ENCODE data around the gene ACER3. TPM values are rescaled to one million over a fixed set of nuclear protein-coding genes. Genes with fewer than 3 reads are reported as not detected.

Gene ACER3
- total RNA-seq, 4 donors from 2014 or later, result 1.1 to 3.4 (median 2.6) TPM

DNA sequence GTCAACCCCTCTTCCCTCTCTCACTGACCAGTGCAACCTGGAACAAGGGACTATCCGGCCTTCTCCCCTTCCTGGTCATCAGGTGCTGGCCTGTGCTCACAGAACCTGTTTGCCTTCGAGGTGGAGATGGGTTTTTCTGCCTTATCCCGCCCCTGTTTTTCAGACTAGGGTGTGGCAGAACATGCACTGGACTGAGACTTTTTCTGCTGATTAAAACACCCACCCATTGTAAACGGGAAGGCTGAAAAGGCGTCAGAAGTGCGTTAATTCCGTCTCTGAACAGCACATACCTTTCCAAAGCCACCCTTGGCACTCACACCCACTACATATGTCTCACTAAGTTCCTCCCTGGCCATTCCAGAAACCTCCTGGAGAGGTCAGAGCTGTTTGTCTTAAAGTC is 169.1 kb downstream of the ACER3 start:
- H3K27me3 ChIP-seq, result peaks cover 0 to 6% (median 5%) of the 10 kb centered on the region in 3 donors
- no peaks in the 10 kb centered on the region for H3K9me3 ChIP-seq
- intact Hi-C loops (cut with DNase I; ENCODE audit: low total_unique reads), result no loop called here
- ATAC-seq, result no peak
- no peaks in the 10 kb centered on the region for H3K36me3 ChIP-seq
- H3K4me3 ChIP-seq, result no peak overlapping the region
- in situ Hi-C loops (cut with MboI; ENCODE audit: low sequenced_read_pairs in 4 of 4), result no loop called here
- TF ChIP-seq, protein P1, sequence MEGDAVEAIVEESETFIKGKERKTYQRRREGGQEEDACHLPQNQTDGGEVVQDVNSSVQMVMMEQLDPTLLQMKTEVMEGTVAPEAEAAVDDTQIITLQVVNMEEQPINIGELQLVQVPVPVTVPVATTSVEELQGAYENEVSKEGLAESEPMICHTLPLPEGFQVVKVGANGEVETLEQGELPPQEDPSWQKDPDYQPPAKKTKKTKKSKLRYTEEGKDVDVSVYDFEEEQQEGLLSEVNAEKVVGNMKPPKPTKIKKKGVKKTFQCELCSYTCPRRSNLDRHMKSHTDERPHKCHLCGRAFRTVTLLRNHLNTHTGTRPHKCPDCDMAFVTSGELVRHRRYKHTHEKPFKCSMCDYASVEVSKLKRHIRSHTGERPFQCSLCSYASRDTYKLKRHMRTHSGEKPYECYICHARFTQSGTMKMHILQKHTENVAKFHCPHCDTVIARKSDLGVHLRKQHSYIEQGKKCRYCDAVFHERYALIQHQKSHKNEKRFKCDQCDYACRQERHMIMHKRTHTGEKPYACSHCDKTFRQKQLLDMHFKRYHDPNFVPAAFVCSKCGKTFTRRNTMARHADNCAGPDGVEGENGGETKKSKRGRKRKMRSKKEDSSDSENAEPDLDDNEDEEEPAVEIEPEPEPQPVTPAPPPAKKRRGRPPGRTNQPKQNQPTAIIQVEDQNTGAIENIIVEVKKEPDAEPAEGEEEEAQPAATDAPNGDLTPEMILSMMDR (IDR thresholded peaks at IDR 0.05 in 4 of 5, conservative IDR thresholded peaks at IDR 0.05 in 1 of 5), result no peak
- no peak for TF ChIP-seq POLR2A (IDR thresholded peaks at IDR 0.05)
- peaks cover 0 to 4% of the 10 kb centered on the region in 2 donors for H3K4me1 ChIP-seq
- no peak for DNase-seq
- H3K27ac ChIP-seq, result no peak overlapping the region

DNA sequence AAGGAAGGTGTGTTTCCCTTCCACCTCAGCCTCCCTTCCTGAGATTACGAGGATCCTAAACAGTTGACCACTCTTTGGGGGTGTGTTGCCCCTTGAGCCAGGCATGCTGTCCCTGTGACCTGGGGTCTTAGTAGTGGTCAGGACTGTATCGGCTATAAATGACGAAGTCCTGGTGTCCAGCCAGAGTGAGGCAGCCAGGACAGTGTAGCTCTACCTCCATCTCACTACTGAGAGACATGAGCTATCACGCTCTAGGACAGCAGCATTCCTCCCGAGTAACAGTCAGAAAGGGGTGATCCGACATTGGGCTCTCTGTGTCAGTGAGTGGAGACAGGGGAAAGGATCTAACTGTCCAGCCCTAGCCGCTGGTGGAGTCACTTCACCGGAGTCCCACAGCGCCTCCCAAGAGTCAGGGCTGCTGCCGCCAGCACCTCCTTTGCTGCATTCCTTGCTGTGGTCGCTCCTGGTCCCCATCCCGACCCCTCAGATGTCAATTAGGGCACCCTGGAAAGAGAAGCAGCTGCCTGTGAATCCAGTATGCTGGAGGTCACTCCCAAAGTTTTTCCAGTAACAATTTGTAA is 170.2 kb downstream of the ACER3 start:
- DNase-seq (no peak), ATAC-seq (no peak)
- intact Hi-C loops (cut with DNase I; ENCODE audit: low total_unique reads) (no loop called here), in situ Hi-C loops (cut with MboI; ENCODE audit: low sequenced_read_pairs in 4 of 4) (no loop called here)
- Histone ChIP-seq H3K27ac (no peak overlapping the region), H3K4me3 (no peak overlapping the region), H3K27me3 (peaks cover 0 to 6% (median 5%) of the 10 kb centered on the region in 3 donors), H3K9me3 (no peaks in the 10 kb centered on the region), H3K36me3 (no peaks in the 10 kb centered on the region), H3K4me1 (peaks cover 0 to 4% of the 10 kb centered on the region in 2 donors)
- no peak for TF ChIP-seq POLR2A (IDR thresholded peaks at IDR 0.05)
- TF ChIP-seq, protein P1 (IDR thresholded peaks at IDR 0.05 in 4 of 5, conservative IDR thresholded peaks at IDR 0.05 in 1 of 5), result no peak

DNA sequence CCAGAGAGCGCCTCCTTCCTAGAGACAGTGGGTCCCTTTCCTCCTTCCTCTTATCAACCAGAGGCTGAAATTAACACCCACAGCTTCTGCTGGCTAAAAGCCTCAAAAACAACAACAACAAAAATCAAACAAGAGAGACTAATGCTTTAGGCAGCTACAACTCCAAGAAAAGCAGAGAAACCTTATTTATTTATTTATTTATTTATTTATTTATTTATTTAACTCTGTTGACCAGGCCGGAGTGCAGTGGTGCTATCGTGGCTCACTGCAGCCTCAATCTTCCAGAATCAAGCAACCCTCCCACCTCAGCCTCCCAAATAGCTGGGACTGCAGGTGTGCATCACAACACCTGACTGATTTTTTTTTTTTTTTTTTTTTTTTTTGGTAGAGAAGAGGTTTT is 170.9 kb downstream of the ACER3 start:
- Histone ChIP-seq H3K9me3 (no peaks in the 10 kb centered on the region), H3K27ac (no peak overlapping the region), H3K4me1 (peaks cover 0 to 1% of the 10 kb centered on the region in 2 donors), H3K27me3 (peaks cover 2 to 6% (median 5%) of the 10 kb centered on the region in 3 donors), H3K36me3 (no peaks in the 10 kb centered on the region), H3K4me3 (no peak overlapping the region)
- ATAC-seq, result no peak
- no peak for DNase-seq
- intact Hi-C loops (cut with DNase I; ENCODE audit: low total_unique reads), result no loop called here
- TF ChIP-seq, protein P1 (IDR thresholded peaks at IDR 0.05 in 4 of 5, conservative IDR thresholded peaks at IDR 0.05 in 1 of 5), result no peak
- no peak for TF ChIP-seq POLR2A (IDR thresholded peaks at IDR 0.05)
- in situ Hi-C loops (cut with MboI; ENCODE audit: low sequenced_read_pairs in 4 of 4), result no loop called here

DNA sequence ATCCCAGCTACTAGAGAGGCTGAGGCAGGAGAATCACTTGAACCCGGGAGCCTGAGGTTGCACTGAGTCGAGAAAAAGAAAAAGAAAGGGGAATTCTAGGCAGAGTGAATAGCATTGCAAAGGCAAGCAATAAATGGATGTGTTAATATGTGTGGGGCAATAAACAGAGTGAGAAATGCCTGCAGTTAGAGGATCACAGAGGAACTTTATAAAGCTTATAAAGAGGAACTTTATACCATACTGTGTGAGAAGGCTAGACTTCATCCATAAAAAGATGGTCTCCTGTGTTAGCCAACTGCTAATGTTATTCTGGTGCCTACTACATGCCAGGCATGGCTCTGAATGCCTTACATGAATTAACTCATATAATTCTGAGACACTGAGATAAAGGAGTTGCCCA is 174.3 kb downstream of the ACER3 start:
- in situ Hi-C loops (cut with MboI; ENCODE audit: low sequenced_read_pairs in 4 of 4), result no loop called here
- peaks cover 22 to 26% (median 24%) of the 10 kb centered on the region in 3 donors for H3K27me3 ChIP-seq
- H3K9me3 ChIP-seq, result no peaks in the 10 kb centered on the region
- no peak overlapping the region for H3K4me3 ChIP-seq
- TF ChIP-seq POLR2A (IDR thresholded peaks at IDR 0.05), result no peak
- TF ChIP-seq, protein P1 (IDR thresholded peaks at IDR 0.05 in 4 of 5, conservative IDR thresholded peaks at IDR 0.05 in 1 of 5), result no peak
- peaks cover 0 to 6% of the 10 kb centered on the region in 2 donors for H3K4me1 ChIP-seq
- DNase-seq, result no peak
- H3K36me3 ChIP-seq, result no peaks in the 10 kb centered on the region
- ATAC-seq, result no peak
- intact Hi-C loops (cut with DNase I; ENCODE audit: low total_unique reads), result no loop called here
- no peak overlapping the region for H3K27ac ChIP-seq

DNA sequence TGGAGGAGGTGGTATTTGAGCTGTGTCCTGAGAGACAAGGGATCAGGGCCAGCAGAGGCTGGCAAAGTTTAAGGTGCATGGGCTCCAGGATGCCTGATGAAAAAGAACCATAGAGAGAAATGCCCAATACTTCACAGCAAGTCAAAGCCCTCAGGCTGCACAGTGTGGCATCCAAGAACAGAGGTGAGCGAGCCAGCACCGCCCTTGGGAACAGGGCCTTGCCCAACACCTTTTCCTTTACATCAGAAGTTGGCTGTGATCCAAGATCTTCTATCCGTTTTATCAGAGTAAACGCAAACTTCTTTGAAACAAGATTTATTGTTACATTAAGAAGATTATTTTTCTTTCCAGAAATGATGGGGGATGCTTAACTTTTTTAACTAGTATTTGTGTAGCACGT is 174.9 kb downstream of the ACER3 start:
- no peaks in the 10 kb centered on the region for H3K9me3 ChIP-seq
- no peak overlapping the region for H3K27ac ChIP-seq
- DNase-seq (no peak), ATAC-seq (no peak)
- in situ Hi-C loops (cut with MboI; ENCODE audit: low sequenced_read_pairs in 4 of 4), result no loop called here
- intact Hi-C loops (cut with DNase I; ENCODE audit: low total_unique reads), result no loop called here
- TF ChIP-seq POLR2A (IDR thresholded peaks at IDR 0.05), result no peak
- TF ChIP-seq, protein P1 (IDR thresholded peaks at IDR 0.05 in 4 of 5, conservative IDR thresholded peaks at IDR 0.05 in 1 of 5), result no peak
- no peak overlapping the region for H3K4me3 ChIP-seq
- H3K4me1 ChIP-seq, result peaks cover 0 to 6% of the 10 kb centered on the region in 2 donors
- H3K27me3 ChIP-seq, result peaks cover 23 to 32% (median 29%) of the 10 kb centered on the region in 3 donors
- H3K36me3 ChIP-seq, result no peaks in the 10 kb centered on the region
